Stimulated activated CD4-positive, alpha-beta T cell treated with anti-CD3 and anti-CD28 coated beads, TNF-alpha, amount 100 ng/mL, for 4 hours (primary cell): ENCODE measurements around the gene IFI27L2.

Experiments used
- DNase-seq, 3 experiments: peaks; one replicate each; pipeline ENCODE4 v3.0.0-alpha.2; 2020; ENCODE audit warnings: low read depth in 3 of 3

The IFI27L2 gene

DNA sequence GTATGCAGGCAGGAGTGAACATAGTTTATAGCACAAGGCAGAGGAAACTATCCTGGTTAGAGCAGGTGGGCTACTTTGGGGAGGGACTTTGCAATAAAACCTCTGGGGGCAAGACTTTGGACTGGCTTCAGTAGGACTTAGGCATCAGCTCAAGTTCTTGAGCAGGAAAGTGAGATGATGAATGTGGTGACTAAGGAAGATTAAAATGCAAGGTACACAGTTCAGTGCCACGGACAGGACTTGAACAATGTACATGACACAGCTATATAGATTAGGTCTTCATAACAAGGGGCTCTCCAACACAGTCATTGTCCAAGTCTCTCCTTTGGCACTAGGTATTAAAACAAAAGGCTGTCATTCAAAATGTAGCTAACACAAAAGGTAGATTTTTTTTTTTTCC, 23.3 kb upstream of the IFI27L2 start:
- no peak for DNase-seq

DNA sequence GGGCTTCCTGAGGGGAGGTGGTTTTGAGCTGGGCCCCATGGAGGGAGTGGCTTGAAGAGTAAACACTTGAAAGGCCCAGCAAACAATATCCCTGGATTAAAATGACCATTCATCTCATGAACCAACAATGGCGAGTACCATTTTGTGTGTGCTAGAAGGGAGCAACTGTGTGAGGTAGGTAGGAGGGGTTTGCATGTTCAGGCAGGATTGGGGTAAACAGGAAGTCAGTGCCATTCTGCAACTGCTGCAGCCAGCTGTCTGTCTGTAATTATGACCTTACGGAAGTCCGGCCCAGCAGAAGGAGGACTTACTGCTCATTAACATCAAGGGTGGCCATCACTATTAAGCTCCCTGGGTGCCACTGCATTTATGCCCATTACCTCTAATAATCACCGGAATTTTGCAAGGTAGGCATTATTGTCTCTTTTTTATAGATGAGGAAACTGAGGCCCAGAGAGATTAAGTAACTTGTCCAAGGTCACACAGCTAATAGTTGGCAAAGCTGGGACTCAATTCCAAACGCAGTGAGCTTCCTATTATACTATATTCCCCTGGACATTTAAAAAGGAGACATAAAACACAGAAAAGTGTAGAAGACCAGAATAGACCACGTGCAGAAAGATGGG, 16.6 kb upstream of the IFI27L2 start:
- no peak for DNase-seq

GRCh38 chr14:94144765-94145164, 15.4 kb upstream of the IFI27L2 start:
- DNase-seq, result no peak

- no peak for DNase-seq
Measured at GRCh38 chr14:94143711-94144110, 14.3 kb upstream of the IFI27L2 start.

- DNase-seq, result no peak
Measured at GRCh38 chr14:94143239-94143638, 13.8 kb upstream of the IFI27L2 start.

DNA sequence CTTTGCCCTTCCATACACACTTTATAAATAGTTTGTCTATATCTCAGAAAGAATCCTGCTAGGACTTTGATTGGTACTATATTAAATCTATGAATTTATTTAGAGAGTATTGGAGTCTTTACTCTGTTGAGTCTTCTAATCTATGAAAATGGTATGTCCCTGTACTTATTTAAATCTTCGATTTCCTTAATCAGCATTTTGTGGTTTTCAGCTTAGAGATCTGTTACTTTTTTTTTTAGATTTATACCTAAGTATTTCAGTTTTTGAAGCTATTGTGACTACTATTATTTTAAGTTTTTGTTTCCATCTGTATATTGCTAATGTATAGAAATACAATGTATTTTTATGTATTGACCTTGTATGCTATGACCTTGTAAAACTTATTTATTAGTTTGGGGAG, 13.4 kb upstream of the IFI27L2 start:
- no peak for DNase-seq

GRCh38 chr14:94142247-94142646, 12.8 kb upstream of the IFI27L2 start:
- DNase-seq, result no peak

DNA sequence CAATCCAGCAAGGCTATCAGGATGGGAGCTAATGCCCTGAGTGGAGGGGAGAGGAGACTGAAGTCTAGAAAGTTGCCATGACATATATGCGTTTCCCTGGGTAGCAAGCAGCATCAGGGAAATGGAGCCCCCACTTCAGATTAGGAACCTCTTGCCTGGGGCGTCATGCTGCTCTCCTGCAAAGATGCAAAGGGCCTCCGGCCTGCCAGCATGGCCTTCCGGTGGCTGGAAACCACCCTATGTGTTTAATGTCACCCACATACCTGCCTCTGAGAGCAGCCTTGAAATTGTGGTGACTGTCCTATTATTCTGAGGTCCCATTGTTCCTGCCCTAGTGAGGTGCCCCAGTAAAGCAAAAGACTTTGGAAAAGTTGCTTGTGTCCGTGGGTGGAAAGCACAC, 10.0 kb upstream of the IFI27L2 start:
- no peak for DNase-seq

- DNase-seq, result no peak
Measured at GRCh38 chr14:94139006-94139405, 9.6 kb upstream of the IFI27L2 start.

- DNase-seq, result no peak
Measured at GRCh38 chr14:94138251-94138650, 8.8 kb upstream of the IFI27L2 start.

GRCh38 chr14:94136575-94137331, 7.3 kb upstream of the IFI27L2 start:
- DNase-seq, result peak; percentile 69 to 72 (median 71)

- DNase-seq, result no peak
Measured at GRCh38 chr14:94135476-94135875, 6.1 kb upstream of the IFI27L2 start.

DNA sequence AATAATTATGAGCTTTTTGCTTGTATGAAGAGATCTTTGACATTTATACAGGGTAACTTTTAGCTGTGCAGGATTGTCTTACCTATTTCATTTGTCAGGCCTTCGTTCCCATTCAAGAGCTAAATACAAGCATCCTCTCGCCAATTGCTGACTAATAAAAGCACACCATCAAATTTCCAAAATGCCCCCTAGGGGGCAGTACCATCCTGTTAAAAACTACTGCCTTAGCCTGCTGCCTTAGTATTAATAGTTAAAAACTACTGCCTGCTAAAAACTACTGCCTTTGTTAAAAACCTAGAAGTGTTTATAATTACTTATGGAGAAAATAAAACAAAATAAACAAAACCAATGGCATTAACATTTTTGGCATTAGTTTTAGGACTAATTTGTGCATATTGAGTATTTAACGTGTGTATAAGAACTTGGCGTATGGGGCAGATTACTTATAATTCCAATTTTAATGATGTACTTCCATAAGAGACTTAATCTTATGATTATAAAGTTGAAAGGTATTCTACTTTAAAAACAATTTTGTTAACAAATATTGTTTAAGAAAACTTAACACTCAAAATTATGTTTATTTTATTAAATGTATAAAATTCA, 3.0 kb upstream of the IFI27L2 start:
- peak in 1 of 3 experiments; percentile 45 for DNase-seq

- no peak for DNase-seq
Measured at GRCh38 chr14:94129758-94130414, 482 bp upstream of the IFI27L2 start.

GRCh38 chr14:94128216-94128839, 1.1 kb downstream of the IFI27L2 start:
- DNase-seq, result no peak

GRCh38 chr14:94127330-94127729, 2.1 kb downstream of the IFI27L2 start:
- DNase-seq, result no peak

GRCh38 chr14:94126800-94127199, 2.6 kb downstream of the IFI27L2 start:
- no peak for DNase-seq

GRCh38 chr14:94126419-94126677, 3.1 kb downstream of the IFI27L2 start:
- no peak for DNase-seq

- no peak for DNase-seq
Measured at GRCh38 chr14:94125659-94126418, 3.6 kb downstream of the IFI27L2 start.

- DNase-seq, result no peak
Measured at GRCh38 chr14:94124582-94125377, 4.6 kb downstream of the IFI27L2 start.

GRCh38 chr14:94123868-94124267, 5.5 kb downstream of the IFI27L2 start:
- no peak for DNase-seq
